Measurements from ENCODE around the gene ASS1. TPM values are rescaled to one million over a fixed set of nuclear protein-coding genes. Genes with fewer than 3 reads are reported as not detected.

ASS1 gene
- total RNA-seq, 1 donor from 2014 or later, result 94.8 TPM

DNA sequence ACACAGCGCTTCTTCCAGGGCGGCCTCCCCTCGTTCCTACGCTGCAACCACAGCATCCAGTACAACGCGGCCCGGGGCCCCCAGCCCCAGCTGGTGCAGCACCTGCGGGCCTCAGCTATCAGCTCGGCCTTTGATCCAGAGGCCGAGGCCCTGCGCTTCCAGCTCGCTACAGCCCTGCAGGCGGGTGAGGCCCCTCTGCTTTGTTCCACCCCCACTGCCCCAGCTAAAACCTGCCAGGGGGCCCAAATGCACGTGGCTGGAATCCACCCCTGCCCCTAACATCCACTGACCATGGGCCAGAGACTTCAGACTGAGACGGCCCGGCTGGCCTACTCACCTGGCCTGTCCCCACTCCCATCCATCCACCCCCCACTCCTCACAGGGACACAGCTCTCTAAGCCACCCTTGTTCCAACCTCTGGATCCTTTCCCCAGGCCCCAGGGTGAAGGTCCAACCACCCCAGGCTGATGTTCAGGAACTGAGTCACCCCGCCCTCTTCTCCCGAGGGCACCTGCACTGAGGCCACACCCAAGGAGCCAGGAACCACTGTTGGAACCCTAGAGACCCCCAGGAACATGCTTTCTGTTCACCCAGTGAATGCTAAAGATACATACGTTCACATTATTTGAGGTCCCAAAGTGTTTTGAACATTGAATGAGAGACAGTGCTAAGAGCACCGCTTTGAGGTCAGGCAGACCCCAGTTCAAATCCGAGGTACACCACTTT, 18.9 kb upstream of the ASS1 start:
- no peak overlapping the region for H3K27ac Mint-ChIP-seq
- H3K27me3 Mint-ChIP-seq (ENCODE audit: low read depth), result peaks cover 9% of the 10 kb centered on the region
- H3K4me1 Mint-ChIP-seq, result peaks cover 6% of the 10 kb centered on the region
- no peaks in the 10 kb centered on the region for H3K36me3 Mint-ChIP-seq
- TF ChIP-seq, protein P1, sequence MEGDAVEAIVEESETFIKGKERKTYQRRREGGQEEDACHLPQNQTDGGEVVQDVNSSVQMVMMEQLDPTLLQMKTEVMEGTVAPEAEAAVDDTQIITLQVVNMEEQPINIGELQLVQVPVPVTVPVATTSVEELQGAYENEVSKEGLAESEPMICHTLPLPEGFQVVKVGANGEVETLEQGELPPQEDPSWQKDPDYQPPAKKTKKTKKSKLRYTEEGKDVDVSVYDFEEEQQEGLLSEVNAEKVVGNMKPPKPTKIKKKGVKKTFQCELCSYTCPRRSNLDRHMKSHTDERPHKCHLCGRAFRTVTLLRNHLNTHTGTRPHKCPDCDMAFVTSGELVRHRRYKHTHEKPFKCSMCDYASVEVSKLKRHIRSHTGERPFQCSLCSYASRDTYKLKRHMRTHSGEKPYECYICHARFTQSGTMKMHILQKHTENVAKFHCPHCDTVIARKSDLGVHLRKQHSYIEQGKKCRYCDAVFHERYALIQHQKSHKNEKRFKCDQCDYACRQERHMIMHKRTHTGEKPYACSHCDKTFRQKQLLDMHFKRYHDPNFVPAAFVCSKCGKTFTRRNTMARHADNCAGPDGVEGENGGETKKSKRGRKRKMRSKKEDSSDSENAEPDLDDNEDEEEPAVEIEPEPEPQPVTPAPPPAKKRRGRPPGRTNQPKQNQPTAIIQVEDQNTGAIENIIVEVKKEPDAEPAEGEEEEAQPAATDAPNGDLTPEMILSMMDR (IDR thresholded peaks at IDR 0.05; ENCODE audit: unreplicated experiment), result no peak
- DNase-seq (ENCODE audit: low spot score in 2 of 2, unreplicated experiment in 2 of 2), result no peak
- no peaks in the 10 kb centered on the region for H3K9me3 Mint-ChIP-seq
- no peak overlapping the region for H3K4me3 Mint-ChIP-seq

DNA sequence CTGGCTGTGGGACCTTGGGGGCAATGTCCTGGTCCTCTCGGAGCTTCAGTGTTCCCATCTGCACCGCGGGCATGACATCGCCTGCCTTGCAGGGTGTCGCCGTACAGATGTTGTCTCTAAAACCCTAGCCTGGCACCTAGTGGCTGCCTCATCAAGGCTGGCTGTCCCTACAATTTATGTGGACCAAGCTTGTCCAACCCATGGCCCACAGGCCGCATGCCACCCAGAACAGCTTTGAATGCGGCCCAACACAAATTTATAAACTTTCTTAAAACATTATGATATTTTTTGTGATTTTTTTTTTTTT, 18.3 kb upstream of the ASS1 start:
- H3K27ac Mint-ChIP-seq, result no peak overlapping the region
- no peaks in the 10 kb centered on the region for H3K36me3 Mint-ChIP-seq
- H3K27me3 Mint-ChIP-seq (ENCODE audit: low read depth), result peaks cover 9% of the 10 kb centered on the region
- peaks cover 3% of the 10 kb centered on the region for H3K4me1 Mint-ChIP-seq
- H3K4me3 Mint-ChIP-seq, result no peak overlapping the region
- no peaks in the 10 kb centered on the region for H3K9me3 Mint-ChIP-seq
- TF ChIP-seq, protein P1 (IDR thresholded peaks at IDR 0.05; ENCODE audit: unreplicated experiment), result no peak
- no peak for DNase-seq (ENCODE audit: low spot score in 2 of 2, unreplicated experiment in 2 of 2)

DNA sequence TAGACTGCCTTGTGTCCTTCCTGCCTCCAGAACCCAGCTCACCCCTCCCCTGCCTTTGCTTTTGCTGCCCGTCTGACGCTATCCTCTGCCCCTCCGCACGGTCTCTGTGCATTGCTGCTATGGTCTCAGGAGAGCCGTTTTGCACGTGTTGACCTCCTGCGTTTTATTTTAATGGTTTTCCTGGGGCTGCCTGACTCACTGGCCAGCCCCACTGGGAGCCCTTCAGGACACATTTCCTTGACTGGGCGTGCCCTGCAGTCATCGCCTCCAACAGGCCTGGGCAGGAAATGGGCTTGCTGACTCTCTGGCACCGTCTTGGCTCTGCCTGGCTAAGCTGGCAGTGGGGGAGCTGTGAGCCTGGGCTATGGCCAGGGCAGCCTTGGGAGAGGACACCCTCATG, 17.9 kb upstream of the ASS1 start:
- Mint-ChIP-seq H3K9me3 (no peaks in the 10 kb centered on the region), H3K4me1 (no peaks in the 10 kb centered on the region), H3K27me3 (ENCODE audit: low read depth) (peaks cover 6% of the 10 kb centered on the region), H3K36me3 (no peaks in the 10 kb centered on the region), H3K27ac (no peak overlapping the region), H3K4me3 (no peak overlapping the region)
- TF ChIP-seq, protein P1 (IDR thresholded peaks at IDR 0.05; ENCODE audit: unreplicated experiment), result no peak
- DNase-seq (ENCODE audit: low spot score in 2 of 2, unreplicated experiment in 2 of 2), result no peak

DNA sequence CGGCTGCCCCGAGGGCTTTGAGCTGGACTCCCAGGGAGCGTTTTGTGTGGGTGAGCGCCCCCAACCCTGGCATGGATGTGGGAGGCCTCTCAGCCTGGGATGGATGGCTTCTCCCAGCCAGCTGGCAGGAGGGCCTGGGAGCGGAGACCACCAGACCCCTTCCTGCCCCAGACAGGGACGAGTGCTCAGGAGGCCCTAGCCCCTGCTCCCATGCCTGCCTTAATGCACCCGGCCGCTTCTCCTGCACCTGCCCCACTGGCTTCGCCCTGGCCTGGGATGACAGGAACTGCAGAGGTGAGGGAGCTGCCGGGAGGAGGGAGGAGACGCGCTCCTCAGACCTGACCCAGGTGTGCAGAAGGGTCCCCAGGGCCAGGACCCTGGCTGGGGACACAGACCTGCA, 17.4 kb upstream of the ASS1 start:
- no peak overlapping the region for H3K27ac Mint-ChIP-seq
- H3K9me3 Mint-ChIP-seq, result no peaks in the 10 kb centered on the region
- TF ChIP-seq, protein P1 (IDR thresholded peaks at IDR 0.05; ENCODE audit: unreplicated experiment), result no peak
- no peaks in the 10 kb centered on the region for H3K36me3 Mint-ChIP-seq
- DNase-seq (ENCODE audit: low spot score in 2 of 2, unreplicated experiment in 2 of 2), result no peak
- no peak overlapping the region for H3K4me3 Mint-ChIP-seq
- peaks cover 8% of the 10 kb centered on the region for H3K27me3 Mint-ChIP-seq (ENCODE audit: low read depth)
- H3K4me1 Mint-ChIP-seq, result no peaks in the 10 kb centered on the region

DNA sequence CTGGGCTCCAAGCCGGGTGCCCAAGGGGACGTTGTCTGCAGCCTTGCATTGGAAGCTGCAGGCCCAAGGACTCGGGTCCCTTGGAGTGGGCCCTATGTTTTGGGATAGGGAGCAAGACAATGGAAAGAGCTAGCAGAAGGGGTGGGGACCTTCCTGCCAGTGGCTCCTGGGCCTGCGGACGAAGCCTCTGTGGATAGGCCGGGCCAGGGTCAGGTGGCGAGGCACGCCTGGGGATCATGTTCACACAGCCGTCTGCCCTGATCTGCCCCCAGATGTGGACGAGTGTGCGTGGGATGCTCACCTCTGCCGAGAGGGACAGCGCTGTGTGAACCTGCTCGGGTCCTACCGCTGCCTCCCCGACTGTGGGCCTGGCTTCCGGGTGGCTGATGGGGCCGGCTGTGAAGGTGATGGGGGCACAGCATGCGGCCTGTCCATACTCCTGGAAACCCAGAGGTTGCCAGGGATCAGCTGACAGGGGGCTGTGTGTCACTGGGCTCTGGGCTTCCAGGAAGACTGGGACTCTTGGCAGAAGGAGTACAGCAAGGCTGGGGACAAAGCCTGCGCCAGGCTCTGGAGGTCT, 16.6 kb upstream of the ASS1 start:
- Mint-ChIP-seq H3K27ac (no peak overlapping the region), H3K4me3 (no peak overlapping the region), H3K27me3 (ENCODE audit: low read depth) (peaks cover 15% of the 10 kb centered on the region), H3K9me3 (no peaks in the 10 kb centered on the region), H3K36me3 (no peaks in the 10 kb centered on the region), H3K4me1 (no peaks in the 10 kb centered on the region)
- TF ChIP-seq, protein P1 (IDR thresholded peaks at IDR 0.05; ENCODE audit: unreplicated experiment), result no peak
- no peak for DNase-seq (ENCODE audit: low spot score in 2 of 2, unreplicated experiment in 2 of 2)
